C1 segment of cervical spinal cord (tissue), 14 donors: Measurements from ENCODE around the gene SART1.
"Not testable (repeated sequence)": the region's sequence is repeated elsewhere in the genome, so short reads cannot be mapped to it uniquely, and the experiment has no call there.

Source experiments
- DNase-seq, 14 donors: peaks; one replicate each; lab custom pipeline; 2025; lab: John Stamatoyannopoulos, UW

The SART1 gene

GRCh38 chr11:65988791-65989592 is 27.5 kb downstream of the SART1 start:
- peak in 13 of 14 donors; percentile 15 to 93 (median 78) for DNase-seq

GRCh38 chr11:65992056-65992455 is 30.5 kb downstream of the SART1 start:
- DNase-seq: peak in 1 of 14 donors; percentile 61

- no peak for DNase-seq
Observed at GRCh38 chr11:65997286-65997685, 35.8 kb downstream of the SART1 start.

- peak; percentile 81 to 100 (median 99) for DNase-seq
Observed at GRCh38 chr11:66001942-66002647, 40.6 kb downstream of the SART1 start, which contains the start of the genes BANF1 and EIF1AD. TSS of gene BANF1 (plus strand) at chr11:66002503. CDS start at chr11:66003251, 748 bp downstream. TSS of gene EIF1AD (minus strand) at chr11:66002157. CDS start at chr11:66000389, 1,768 bp downstream.

- peak in 2 of 14 donors; percentile 68 to 71 for DNase-seq
Observed at GRCh38 chr11:66002648-66003225, 41.2 kb downstream of the SART1 start.

- no peak for DNase-seq
Observed at GRCh38 chr11:66003291-66003690, 41.8 kb downstream of the SART1 start.

- no peak for DNase-seq
Observed at GRCh38 chr11:66004186-66004585, 42.7 kb downstream of the SART1 start.

- DNase-seq: no peak
Observed at GRCh38 chr11:66006134-66006890, 44.8 kb downstream of the SART1 start.

GRCh38 chr11:66006891-66007176 is 45.3 kb downstream of the SART1 start:
- no peak for DNase-seq

GRCh38 chr11:66007201-66007634 is 45.7 kb downstream of the SART1 start:
- DNase-seq: no peak

GRCh38 chr11:66008095-66008467 is 46.5 kb downstream of the SART1 start:
- no peak for DNase-seq

GRCh38 chr11:66008468-66009101 is 47.1 kb downstream of the SART1 start:
- no peak for DNase-seq

- not testable (repeated sequence) for DNase-seq
Observed at GRCh38 chr11:66010036-66010435, 48.5 kb downstream of the SART1 start.

- no peak for DNase-seq
Observed at GRCh38 chr11:66011239-66011784, 49.8 kb downstream of the SART1 start.

- DNase-seq: no peak
Observed at GRCh38 chr11:66011785-66012303, 50.3 kb downstream of the SART1 start, which contains the start of gene CST6. TSS of gene CST6 (plus strand) at chr11:66012008. CDS start at chr11:66012045, 37 bp downstream.

- no peak for DNase-seq
Observed at GRCh38 chr11:66012371-66012945, 50.9 kb downstream of the SART1 start.

GRCh38 chr11:66012946-66013761 is 51.6 kb downstream of the SART1 start:
- peak in 1 of 14 donors; percentile 16 for DNase-seq

GRCh38 chr11:66013762-66014100 is 52.2 kb downstream of the SART1 start:
- DNase-seq: no peak

- no peak for DNase-seq
Observed at GRCh38 chr11:66014804-66015453, 53.4 kb downstream of the SART1 start.
